K562 (cell line): ENCODE data around the gene STK17A. TPM values are rescaled to one million over a fixed set of nuclear protein-coding genes. Genes with fewer than 3 reads are reported as not detected.

Experiments used
- polyA plus RNA-seq, 8 experiments: library from polyadenylated mRNA; depleted of rRNA in 4 of 8; stranded (reverse) in 5 of 8; unstranded in 3 of 8; fragments of >200 nt; fragmentation: Nextera tagmentation in 2 of 8; fragmentation: Illumina TruSeq in 1 of 8; extraction: Ambion mirVana in 2 of 8; extraction: Trizol in 1 of 8; gene quantifications; 2 replicates each; pipeline versions ENCODE4 v1.2.1 to v1.2.3, GENCODE V29; 2011 to 2014; ENCODE audit warnings: inconsistent platforms in 1 of 8, missing spikeins in 1 of 8
- total RNA-seq, 7 experiments: library from RNA; depleted of rRNA in 6 of 7; stranded (reverse); fragments of >200 nt in 6 of 7; fragmentation: Illumina TruSeq in 2 of 7; extraction: Trizol in 2 of 7; gene quantifications; 2 replicates each; pipeline versions ENCODE4 v1.2.1 to v1.2.3, GENCODE V29; 2011 to 2021; ENCODE audit warnings: low replicate concordance in 1 of 7

The STK17A gene
- total and polyA plus RNA-seq, 9 of the 15 experiments (the other 6 are each of a cell fraction or from before 2014, with no cell fraction given): 3.4 to 16.3 (median 13.2) TPM

Other genes starting within 250 kb of the STK17A start
- 105 and 109 TPM in 2 replicates for gene COA1, start 146.4 kb downstream of the STK17A start, total RNA-seq (2014; rRNA removed)
- 197 TPM in 2 replicates for gene COA1, start 146.4 kb downstream of the STK17A start, total RNA-seq (2014; rRNA removed; fragmentation: Illumina TruSeq; extraction: Trizol)
- gene COA1, start 146.4 kb downstream of the STK17A start, total RNA-seq (2015; rRNA removed; fragmentation: Illumina TruSeq; extraction: Trizol): 130 and 143 TPM in 2 replicates
- gene COA1, start 146.4 kb downstream of the STK17A start, total RNA-seq (2021): 137 and 149 TPM in 2 replicates
- gene COA1, start 146.4 kb downstream of the STK17A start, polyA plus RNA-seq (2011; rRNA removed): 98.9 and 105 TPM in 2 replicates
- 190 and 215 TPM in 2 replicates for gene COA1, start 146.4 kb downstream of the STK17A start, polyA plus RNA-seq (2014; fragmentation: Illumina TruSeq; extraction: Trizol)
- 100 to 1,000 TPM; 432 to 463 TPM for gene COA1, start 146.4 kb downstream of the STK17A start, polyA plus RNA-seq (2014; fragmentation: Nextera tagmentation; extraction: Ambion mirVana)
- gene COA1, start 146.4 kb downstream of the STK17A start, polyA plus RNA-seq (2014; rRNA removed): 181 and 203 TPM in 2 replicates
- gene BLVRA, start 175.6 kb downstream of the STK17A start, total RNA-seq (2014; rRNA removed): 48.2 and 59.6 TPM in 2 replicates
- gene BLVRA, start 175.6 kb downstream of the STK17A start, total RNA-seq (2014; rRNA removed; fragmentation: Illumina TruSeq; extraction: Trizol): 54.4 and 54.8 TPM in 2 replicates
- gene BLVRA, start 175.6 kb downstream of the STK17A start, total RNA-seq (2015; rRNA removed; fragmentation: Illumina TruSeq; extraction: Trizol): 48.3 and 48.5 TPM in 2 replicates
- 50.9 and 56.6 TPM in 2 replicates for gene BLVRA, start 175.6 kb downstream of the STK17A start, total RNA-seq (2021)
- gene BLVRA, start 175.6 kb downstream of the STK17A start, polyA plus RNA-seq (2011; rRNA removed): 52.5 and 61.5 TPM in 2 replicates
- 64.2 and 69.0 TPM in 2 replicates for gene BLVRA, start 175.6 kb downstream of the STK17A start, polyA plus RNA-seq (2014; fragmentation: Illumina TruSeq; extraction: Trizol)
- 100 to 1,000 TPM; 125 to 147 TPM for gene BLVRA, start 175.6 kb downstream of the STK17A start, polyA plus RNA-seq (2014; fragmentation: Nextera tagmentation; extraction: Ambion mirVana)
- gene BLVRA, start 175.6 kb downstream of the STK17A start, polyA plus RNA-seq (2014; rRNA removed): 77.7 and 79.7 TPM in 2 replicates